ENCODE data around the gene MRO.
"Not testable (repeated sequence)": the region's sequence is repeated elsewhere in the genome, so short reads cannot be mapped to it uniquely, and the experiment has no call there.

The MRO gene

GRCh38 chr18:50790948-50791347 is 28.9 kb downstream of the MRO start:
- DNase-seq = no peak

DNA sequence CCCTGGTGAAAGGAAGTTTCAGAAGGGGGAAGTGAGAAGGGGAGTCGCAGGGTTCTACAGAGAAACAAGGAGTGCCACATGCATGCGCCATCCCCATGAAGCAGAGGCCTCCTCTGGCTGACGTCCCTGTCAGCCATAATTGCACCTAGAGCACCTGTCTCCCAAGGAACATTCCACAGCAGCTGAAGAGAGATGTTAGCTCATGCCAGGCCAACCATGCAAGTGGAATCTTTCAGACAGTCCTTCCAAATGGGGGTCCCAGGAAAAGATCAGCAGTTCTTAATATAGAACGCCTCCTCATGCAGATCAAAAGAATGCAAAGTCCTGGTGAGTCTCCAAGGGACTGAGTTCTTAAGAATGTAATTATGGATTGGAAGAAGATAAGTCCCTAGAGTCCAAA is 29.6 kb downstream of the MRO start:
- DNase-seq = no peak

DNA sequence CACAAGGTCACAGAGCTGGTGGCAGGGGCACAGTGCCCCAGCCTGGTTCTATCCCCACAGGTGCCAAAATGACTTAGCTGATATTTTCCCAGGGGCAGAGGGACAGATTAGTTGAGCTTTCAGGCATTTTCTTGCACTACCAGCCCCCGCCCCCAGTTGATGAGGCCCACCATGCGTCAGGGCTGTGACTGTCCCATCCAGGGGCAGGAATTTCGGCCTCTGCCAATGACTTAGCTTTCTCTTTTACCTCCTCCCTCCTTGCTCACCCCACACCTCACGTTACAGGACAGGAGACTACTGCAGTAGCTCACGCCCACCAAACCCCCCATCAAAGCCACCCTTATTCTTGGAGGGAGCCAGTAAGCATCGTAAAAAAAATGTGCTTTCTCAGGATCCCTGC is 31.5 kb downstream of the MRO start:
- DNase-seq = no peak

- no peak for DNase-seq
Measured at GRCh38 chr18:50786864-50787263, 33.0 kb downstream of the MRO start.

GRCh38 chr18:50783553-50783952 is 36.3 kb downstream of the MRO start:
- no peak for DNase-seq

GRCh38 chr18:50779021-50779420 is 40.8 kb downstream of the MRO start:
- not testable (repeated sequence) for DNase-seq

- DNase-seq = no peak
Measured at GRCh38 chr18:50776383-50776782, 43.4 kb downstream of the MRO start.

DNA sequence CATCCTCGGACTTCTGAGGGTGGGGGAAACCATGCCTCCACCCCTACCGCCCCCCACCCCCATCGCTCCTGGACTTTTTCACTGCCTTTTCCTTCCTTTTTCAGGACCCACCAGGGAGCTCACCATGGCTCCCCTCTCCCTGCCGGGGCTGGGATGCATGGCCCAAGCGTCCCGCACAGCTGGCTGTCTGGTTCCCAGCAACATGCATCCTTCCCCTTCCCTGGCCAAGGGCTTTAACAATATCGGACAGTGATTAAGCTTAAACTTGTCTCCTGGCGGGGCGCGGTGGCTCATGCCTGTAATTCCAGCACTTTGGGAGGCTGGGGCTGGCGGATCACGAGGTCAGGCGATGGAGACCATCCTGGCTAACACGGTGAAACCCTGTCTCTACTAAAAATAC is 44.1 kb downstream of the MRO start:
- no peak for DNase-seq

GRCh38 chr18:50775207-50775606 is 44.6 kb downstream of the MRO start:
- DNase-seq = no peak

DNA sequence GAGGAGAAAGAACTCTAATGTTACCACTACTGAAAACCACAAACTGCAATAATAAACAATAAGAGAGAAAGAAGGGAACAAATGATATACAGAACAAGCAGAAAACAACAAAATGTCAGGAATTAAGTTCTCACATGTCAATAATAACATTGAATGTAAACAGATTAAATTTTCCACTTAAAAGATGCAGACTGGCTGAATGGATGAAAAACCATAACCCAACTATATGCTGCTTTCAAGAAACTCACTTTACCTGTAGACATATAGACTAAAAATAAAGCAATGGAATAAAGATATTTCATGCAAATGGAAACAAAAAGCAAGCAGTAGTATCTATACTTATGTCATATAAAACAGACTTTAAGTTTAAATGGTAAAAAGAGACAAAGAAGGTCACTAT is 50.4 kb downstream of the MRO start:
- DNase-seq = no peak

- DNase-seq = no peak
Measured at GRCh38 chr18:50757358-50757757, 62.5 kb downstream of the MRO start.

- no peak for DNase-seq
Measured at GRCh38 chr18:50754297-50754696, 65.5 kb downstream of the MRO start.

GRCh38 chr18:50753311-50753710 is 66.5 kb downstream of the MRO start:
- no peak for DNase-seq

DNA sequence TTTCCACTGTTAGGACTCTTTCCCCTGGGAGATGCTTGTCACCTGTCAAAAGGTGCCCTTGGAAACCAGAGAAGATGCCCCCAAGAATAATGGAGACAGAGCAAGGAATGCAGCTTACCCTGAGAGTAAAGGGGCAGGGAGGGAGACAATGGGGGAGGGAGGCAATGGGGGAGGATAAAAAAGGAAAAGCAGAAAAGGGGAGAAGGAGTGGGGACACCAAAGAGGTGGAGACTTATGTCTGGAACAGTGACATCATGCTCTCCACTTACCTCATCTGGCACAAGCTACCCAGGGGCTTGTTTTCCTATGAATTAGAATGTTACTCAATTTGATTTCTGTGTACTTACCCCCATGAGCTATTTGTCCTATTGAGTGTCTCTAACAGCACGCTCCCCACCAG is 67.9 kb downstream of the MRO start:
- peak; percentile 7 for DNase-seq

- DNase-seq = no peak
Measured at GRCh38 chr18:50751490-50751889, 68.3 kb downstream of the MRO start.

DNA sequence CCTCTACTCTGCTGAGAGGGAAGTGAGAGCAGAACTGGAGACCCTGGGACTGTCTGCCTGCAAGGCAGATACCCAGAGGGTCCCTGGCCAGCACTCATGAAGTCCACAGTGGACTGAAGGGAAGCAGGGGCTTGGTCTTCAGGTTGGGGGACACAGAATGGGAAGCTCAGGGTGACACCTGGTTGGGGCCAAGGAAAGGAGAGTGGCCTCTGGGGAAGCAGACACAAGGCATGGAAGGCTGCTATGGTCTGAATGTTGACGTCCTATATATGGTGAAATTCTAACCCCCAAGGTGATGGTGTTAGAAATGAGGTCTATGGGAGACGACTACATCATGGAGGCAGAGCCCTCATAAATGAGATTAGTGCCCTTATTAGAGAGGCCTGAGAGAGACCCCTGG is 69.3 kb downstream of the MRO start:
- DNase-seq = no peak

- no peak for DNase-seq
Measured at GRCh38 chr18:50749945-50750344, 69.9 kb downstream of the MRO start.

- DNase-seq = no peak
Measured at GRCh38 chr18:50749421-50749820, 70.4 kb downstream of the MRO start.

DNA sequence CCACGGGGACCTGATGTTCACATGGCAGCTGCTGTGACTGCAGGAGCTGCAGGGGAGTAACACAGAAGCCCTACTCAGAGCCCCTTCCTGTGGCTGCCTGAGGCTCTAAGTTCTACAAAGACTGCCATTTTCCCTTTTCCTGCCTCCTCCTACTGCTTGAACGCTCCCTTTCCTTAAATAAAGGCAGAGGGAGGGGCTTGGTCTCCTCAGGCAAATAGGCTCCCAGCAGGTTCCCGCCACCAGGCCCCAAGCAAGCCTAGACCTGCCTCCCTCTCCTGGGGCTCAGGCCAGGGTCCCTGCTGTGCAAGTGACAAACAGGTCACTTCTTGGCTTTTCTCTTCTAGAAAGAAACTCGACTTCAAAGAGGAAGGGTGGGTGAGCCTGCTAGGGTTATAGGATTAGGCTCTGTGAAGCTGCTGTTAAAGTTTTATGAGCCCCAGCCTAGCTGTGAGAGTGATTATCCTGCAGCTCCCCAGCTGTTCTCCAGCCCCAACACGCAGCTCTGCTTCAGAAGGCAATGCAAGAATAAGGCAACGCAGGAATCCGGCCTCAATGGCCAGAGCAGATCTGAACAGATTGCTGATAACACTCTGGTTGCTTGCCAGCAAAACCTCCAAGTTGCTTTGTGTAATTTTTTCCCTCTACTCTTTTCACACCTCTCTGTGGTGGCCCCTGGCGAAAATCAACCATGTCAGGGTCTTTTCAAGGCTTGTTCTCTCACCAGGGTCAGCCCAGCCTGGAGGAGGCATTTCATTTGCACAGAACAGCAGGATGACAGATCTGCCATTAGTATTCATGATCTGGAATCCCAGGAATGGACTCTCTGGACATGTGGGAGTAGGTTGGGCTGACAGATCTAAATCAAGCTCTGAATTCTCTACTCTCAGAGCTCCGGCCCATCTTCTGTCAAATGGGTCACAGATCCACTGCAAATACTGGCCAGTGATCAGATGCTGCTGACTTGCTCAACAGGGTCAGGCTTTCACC is 71.3 kb downstream of the MRO start:
- DNase-seq = no peak

DNA sequence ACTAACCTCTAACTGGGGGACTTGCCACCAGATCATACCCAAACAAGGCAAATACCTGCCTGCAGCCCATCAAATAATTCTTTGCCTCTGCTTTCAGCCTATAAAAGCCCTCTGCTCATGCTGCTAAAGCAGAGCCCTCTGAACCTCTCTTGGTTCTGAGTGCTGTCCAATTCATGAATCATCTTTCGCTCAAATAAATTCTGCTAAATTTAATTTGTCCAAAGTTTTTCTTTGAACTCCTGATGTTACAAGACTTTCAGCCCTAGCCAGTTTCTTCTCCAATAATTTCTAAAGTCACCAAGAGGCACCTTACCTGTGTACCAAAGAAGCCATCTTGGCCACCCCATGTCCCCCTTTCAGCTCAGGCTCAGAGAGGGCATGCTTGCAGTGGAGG is 72.0 kb downstream of the MRO start:
- no peak for DNase-seq

GRCh38 chr18:50745945-50746344 is 73.9 kb downstream of the MRO start:
- no peak for DNase-seq

Measured in NCI-H1092 treated with DMSO at 0.1 percent for 48 hours (cell line).